Heart left ventricle (tissue), 16 donors: ENCODE measurements around the gene TLL1. TPM values are rescaled to one million over a fixed set of nuclear protein-coding genes. Genes with fewer than 3 reads are reported as not detected.

ENCODE experiments used
- ATAC-seq, 4 donors: fragments of 200-7000 bp; cut with Tn5 transposase; one replicate each; pipeline ENCODE4 v1.9.1; 2020 to 2022; ENCODE audit warnings: moderate library complexity in 4 of 4, mild to moderate bottlenecking in 3 of 4, moderate number of reproducible peaks in 1 of 4
- DNase-seq, 5 donors: peaks; one replicate each; pipeline ENCODE4 v3.0.0-alpha.2; 2020
- H3K27ac ChIP-seq, 12 donors: fragments of 200-600 bp; sonication (generic) in 4 of 12; one replicate each; pipeline versions ENCODE4 v1.5.0 to v1.8.0; 2016 to 2022; ENCODE audit warnings: mild to moderate bottlenecking in 2 of 12
- H3K27me3 ChIP-seq, 9 donors: fragments of 200-600 bp; sonication (generic) in 2 of 9; one replicate each; pipeline versions ENCODE4 v1.5.1 to v1.8.0; 2016 to 2022; ENCODE audit warnings: mild to moderate bottlenecking in 3 of 9
- H3K36me3 ChIP-seq, 9 donors: fragments of 200-600 bp; sonication (generic) in 2 of 9; one replicate each; pipeline versions ENCODE4 v1.5.0 to v1.8.0; 2018 to 2022; ENCODE audit warnings: mild to moderate bottlenecking in 2 of 9
- H3K4me1 ChIP-seq, 12 donors: fragments of 200-600 bp; sonication (generic) in 4 of 12; one replicate each; pipeline versions ENCODE4 v1.5.0 to v1.8.0; 2016 to 2022; ENCODE audit warnings: mild to moderate bottlenecking in 3 of 12
- H3K4me3 ChIP-seq, 12 donors: fragments of 200-600 bp; sonication (generic) in 4 of 12; one replicate each; pipeline versions ENCODE4 v1.5.0 to v1.8.0; 2017 to 2022; ENCODE audit warnings: mild to moderate bottlenecking in 9 of 12, moderate library complexity in 4 of 12
- H3K9me3 ChIP-seq, 12 donors: fragments of 200-600 bp; sonication (generic) in 4 of 12; one replicate each; pipeline versions ENCODE4 v1.5.0 to v1.8.0; 2016 to 2022; ENCODE audit warnings: mild to moderate bottlenecking in 1 of 12
- POLR2A ChIP-seq, 2 donors: fragments of 450-650 bp; IDR thresholded peaks; one replicate each; pipeline ENCODE4 v1.6.1; 2017; ENCODE audit warnings: antibody characterized with exemption in 2 of 2, mild to moderate bottlenecking in 2 of 2, moderate library complexity in 2 of 2
- WGBS, 4 donors: extraction: QIAGEN DNeasy Blood & Tissue Kit in 2 of 4; methylation state at CpG; one replicate each; pipeline versions ENCODE4 v1.1.5 to v1.1.7; 2013 to 2018; 5-methylcytosine and 5-hydroxymethylcytosine counted together
- intact Hi-C, 10 donors: fragments of 100-400 bp; cut with DNase I; formaldehyde crosslinking; loops; one replicate each; pipeline versions ENCODE4 v1.11.1 to v1.14.2; 2022
- polyA plus RNA-seq, 2 donors: library from polyadenylated mRNA; stranded (reverse); fragments of 200-250 nt; gene quantifications; one replicate each; pipeline ENCODE4 v1.2.3, GENCODE V29; 2013
- total RNA-seq, 9 donors: library from RNA; depleted of rRNA in 2 of 9; stranded (reverse); fragments of >200 nt in 2 of 9; fragmentation: NEBNext Ultra II Directional in 3 of 9; extraction: Animal tissue kit (Norgen Biotek cat#: 25700) in 3 of 9; gene quantifications; one replicate each; pipeline versions ENCODE4 v1.1.0 to v1.2.4, GENCODE V29; 2016 to 2023
- TF ChIP-seq, protein P1 (sequence below), 12 donors: fragments of 200-600 bp; sonication (generic) in 4 of 12; IDR thresholded peaks; one replicate each; pipeline versions ENCODE4 v1.5.0 to v1.8.0; 2018 to 2022; ENCODE audit warnings: antibody characterized with exemption in 12 of 12, mild to moderate bottlenecking in 5 of 12
- donor health status: ischemic (EF 13 %, LVEDD 7.1; RV severe dilation, severe dysfunction).
- donor health status: healthy with polysubstance abuse.
- donor health status: DM: no; HTN: yes; CAD: no.
- donor health status: DM: no; HTN: no; CAD: no.
- donor health status: ischemic (EF 25% LVEDD 6.9; RV normal size, moderate dysfunction).
- donor health status: ischemic (EF 25% LVEDD 5.7; RV mildly dilated, moderate dysfunction).
- donor health status: healthy.
- donor health status: DM: yes; HTN: yes; CAD: no.
- donor health status: ischemic (EF 35%, LVEDD 5.7; RV mildly dilated, moderate dysfunction).
- donor health status: nonischemic (EF 11% LVEDD 7.7; RV severe dilation, severe dysfunction).
- donor health status: DM: yes; HTN: yes; CAD: no.
- donor health status: PGD.
- donor health status: ischemic (EF 29% LVEDD 5.4; RV normal size, mild dysfunction).
- donor health status: nonischemic (EF 23%, LVEDD 6.1; RV moderate dilation, normal function).

Gene TLL1
- total and polyA plus RNA-seq, 11 donors = 0.08 to 4.5 (median 1.2) TPM

DNA sequence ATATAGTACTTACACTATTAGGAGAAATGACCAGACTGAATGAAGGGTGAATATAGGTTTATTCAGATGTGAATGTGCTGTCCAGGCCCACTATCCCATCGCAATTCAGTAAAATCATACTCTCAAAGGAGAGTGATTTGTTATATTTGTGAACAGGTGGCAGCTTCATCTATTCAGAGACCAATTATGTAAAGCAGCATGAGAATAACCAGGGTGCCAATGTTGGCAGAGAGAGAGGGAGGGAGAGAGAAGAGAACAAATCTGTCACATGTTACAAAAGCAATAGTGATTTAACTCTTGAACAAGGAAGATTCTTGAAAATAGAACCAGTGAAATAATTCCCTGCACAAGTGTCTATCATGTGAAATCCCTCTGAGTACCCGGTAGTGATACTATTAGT lies 38.9 kb upstream of the TLL1 start:
- Histone ChIP-seq H3K4me1 (peaks cover 0 to 6% (median 0%) of the 10 kb centered on the region in 12 donors), H3K27ac (no peak overlapping the region), H3K9me3 (no peaks in the 10 kb centered on the region), H3K4me3 (no peak overlapping the region), H3K36me3 (no peaks in the 10 kb centered on the region), H3K27me3 (no peaks in the 10 kb centered on the region)
- WGBS, 4 donors = 93 to 94% (median 94%) methylated on average over 2 of the region's 2 CpGs
- DNase-seq (no peak), ATAC-seq (no peak)
- intact Hi-C loops = loop anchor here in 1 of 10 donors (10.0 kb wide), 1 partner anchor 49 kb away; no protein-coding TSS in a partner anchor
- TF ChIP-seq, protein P1, sequence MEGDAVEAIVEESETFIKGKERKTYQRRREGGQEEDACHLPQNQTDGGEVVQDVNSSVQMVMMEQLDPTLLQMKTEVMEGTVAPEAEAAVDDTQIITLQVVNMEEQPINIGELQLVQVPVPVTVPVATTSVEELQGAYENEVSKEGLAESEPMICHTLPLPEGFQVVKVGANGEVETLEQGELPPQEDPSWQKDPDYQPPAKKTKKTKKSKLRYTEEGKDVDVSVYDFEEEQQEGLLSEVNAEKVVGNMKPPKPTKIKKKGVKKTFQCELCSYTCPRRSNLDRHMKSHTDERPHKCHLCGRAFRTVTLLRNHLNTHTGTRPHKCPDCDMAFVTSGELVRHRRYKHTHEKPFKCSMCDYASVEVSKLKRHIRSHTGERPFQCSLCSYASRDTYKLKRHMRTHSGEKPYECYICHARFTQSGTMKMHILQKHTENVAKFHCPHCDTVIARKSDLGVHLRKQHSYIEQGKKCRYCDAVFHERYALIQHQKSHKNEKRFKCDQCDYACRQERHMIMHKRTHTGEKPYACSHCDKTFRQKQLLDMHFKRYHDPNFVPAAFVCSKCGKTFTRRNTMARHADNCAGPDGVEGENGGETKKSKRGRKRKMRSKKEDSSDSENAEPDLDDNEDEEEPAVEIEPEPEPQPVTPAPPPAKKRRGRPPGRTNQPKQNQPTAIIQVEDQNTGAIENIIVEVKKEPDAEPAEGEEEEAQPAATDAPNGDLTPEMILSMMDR (IDR thresholded peaks at IDR 0.05) = no peak
- no peak for TF ChIP-seq POLR2A (IDR thresholded peaks at IDR 0.05)

DNA sequence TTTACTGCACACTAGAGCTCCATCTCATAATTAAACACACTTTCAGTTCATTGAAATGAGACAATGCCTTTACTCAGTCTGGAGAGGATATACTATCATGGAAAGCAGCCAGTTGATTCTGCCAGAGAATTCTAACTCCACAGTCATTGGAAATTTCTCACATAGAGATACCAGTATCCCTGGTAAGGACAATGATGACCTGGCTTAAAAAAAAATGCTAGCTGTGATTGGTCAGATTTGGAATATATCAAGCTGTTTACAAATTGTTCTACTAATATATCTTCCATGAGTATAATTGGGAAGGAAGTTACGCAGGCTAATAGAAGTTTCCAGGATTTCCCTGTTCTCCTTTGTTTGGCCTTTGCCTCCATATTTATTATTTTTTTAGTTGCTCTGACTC lies 34.5 kb upstream of the TLL1 start:
- Histone ChIP-seq H3K4me1 (peaks cover 0 to 22% (median 0%) of the 10 kb centered on the region in 12 donors), H3K27ac (peak overlapping the region in 4 of 12 donors; percentile 40 to 67 (median 46)), H3K27me3 (no peaks in the 10 kb centered on the region), H3K4me3 (no peak overlapping the region), H3K9me3 (no peaks in the 10 kb centered on the region), H3K36me3 (no peaks in the 10 kb centered on the region)
- DNase-seq (no peak), ATAC-seq (peak; percentile 33 to 91 (median 57))
- TF ChIP-seq POLR2A (IDR thresholded peaks at IDR 0.05) = no peak
- TF ChIP-seq, protein P1 (IDR thresholded peaks at IDR 0.05) = no peak
- intact Hi-C loops = loop anchor here in 1 of 10 donors (10.0 kb wide), 1 partner anchor 54 kb away; no protein-coding TSS in a partner anchor
- 62 to 78% (median 71%) methylated on average over 1 of the region's 1 CpG for WGBS, 4 donors

DNA sequence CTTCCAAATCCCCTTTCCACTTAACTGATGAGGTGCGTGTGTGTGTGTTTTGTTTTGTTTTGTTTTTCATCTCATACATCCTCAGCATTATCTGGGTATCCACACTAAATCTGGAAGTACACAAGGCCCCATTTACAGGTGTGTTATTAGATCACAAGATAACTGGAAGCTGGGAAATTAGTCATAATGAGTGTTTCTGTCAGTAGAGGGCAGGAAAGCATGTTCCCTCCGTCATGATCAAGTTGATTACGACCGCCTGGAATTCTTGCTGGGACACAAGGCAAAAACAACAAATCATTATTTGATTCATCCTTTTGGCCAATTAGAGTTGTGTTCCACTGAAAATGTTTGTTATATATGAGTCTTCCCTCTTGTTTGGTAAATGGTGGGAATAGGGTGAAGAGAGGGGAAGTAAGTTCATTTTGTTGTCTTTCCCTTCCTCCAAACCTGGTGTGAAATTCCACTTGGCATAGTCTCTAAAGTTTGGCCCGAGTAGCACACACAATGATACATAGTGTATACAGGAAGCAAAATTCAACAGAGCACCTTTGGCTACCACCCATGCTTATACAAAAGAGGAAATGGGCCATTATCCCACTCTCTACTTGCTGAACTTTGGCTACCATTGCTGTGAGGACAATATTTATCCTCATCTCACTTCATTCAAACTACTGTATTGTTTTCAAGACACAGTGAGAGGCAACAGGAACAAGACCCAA lies 33.3 kb upstream of the TLL1 start:
- intact Hi-C loops = loop anchor here in 2 of 10 donors (10.0 kb wide), 2 partner anchors 55 to 75 kb away; no protein-coding TSS in a partner anchor
- Histone ChIP-seq H3K36me3 (no peaks in the 10 kb centered on the region), H3K9me3 (no peaks in the 10 kb centered on the region), H3K4me3 (no peak overlapping the region), H3K27ac (peak overlapping the region in 9 of 12 donors; percentile 1 to 74 (median 49)), H3K27me3 (no peaks in the 10 kb centered on the region), H3K4me1 (peaks cover 0 to 26% (median 0%) of the 10 kb centered on the region in 12 donors)
- TF ChIP-seq, protein P1 (IDR thresholded peaks at IDR 0.05) = no peak
- TF ChIP-seq POLR2A (IDR thresholded peaks at IDR 0.05) = no peak
- DNase-seq = no peak
- peak in 3 of 4 donors; percentile 18 to 79 (median 36) for ATAC-seq
- WGBS, 4 donors = 54 to 63% (median 61%) methylated on average over 5 of the region's 5 CpGs

DNA sequence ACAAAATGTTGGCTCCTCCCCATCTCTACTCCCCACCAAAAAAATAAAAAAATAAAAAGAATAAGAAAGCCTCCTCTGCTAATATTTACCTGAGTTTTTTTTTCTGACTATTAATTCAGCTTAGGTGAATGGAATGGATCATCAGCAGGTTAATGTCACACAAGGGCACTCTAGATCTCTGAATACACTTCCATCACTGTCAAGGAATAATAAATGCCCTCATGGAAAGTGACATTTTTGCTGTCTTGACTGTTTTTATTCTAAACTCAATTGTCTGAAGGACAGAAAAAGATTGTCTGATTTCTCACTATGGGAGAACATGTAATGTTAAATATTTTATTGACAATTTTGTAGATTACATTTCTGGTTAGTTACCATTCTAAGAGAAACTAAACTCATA lies 30.4 kb upstream of the TLL1 start:
- no peak for ATAC-seq
- Histone ChIP-seq H3K4me1 (peaks cover 0 to 26% (median 0%) of the 10 kb centered on the region in 12 donors), H3K36me3 (no peaks in the 10 kb centered on the region), H3K27me3 (no peaks in the 10 kb centered on the region), H3K9me3 (no peaks in the 10 kb centered on the region), H3K27ac (no peak overlapping the region), H3K4me3 (no peak overlapping the region)
- DNase-seq = no peak
- TF ChIP-seq, protein P1 (IDR thresholded peaks at IDR 0.05) = no peak
- intact Hi-C loops = loop anchor here in 1 of 10 donors (10.0 kb wide), 1 partner anchor 78 kb away; no protein-coding TSS in a partner anchor
